Sigmoid colon (tissue), 7 donors: ENCODE data around the gene TNS1. TPM values are rescaled to one million over a fixed set of nuclear protein-coding genes. Genes with fewer than 3 reads are reported as not detected.

Experiments
- DNase-seq: peaks from one replicate; pipeline ENCODE4 v3.0.0-alpha.2; 2019
- H3K27ac ChIP-seq, 4 donors: fragments of 200-600 bp; sonication (generic); one replicate each; pipeline ENCODE4 v1.5.1; 2016 to 2019; ENCODE audit warnings: mild to moderate bottlenecking in 1 of 4
- H3K27me3 ChIP-seq, 3 donors: fragments of 200-600 bp; sonication (generic); one replicate each; pipeline ENCODE4 v1.5.1; 2019; ENCODE audit warnings: mild to moderate bottlenecking in 1 of 3
- H3K36me3 ChIP-seq, 4 donors: fragments of 200-600 bp; sonication (generic); one replicate each; pipeline ENCODE4 v1.5.1; 2016 to 2019
- H3K4me1 ChIP-seq, 4 donors: fragments of 200-600 bp; sonication (generic); one replicate each; pipeline ENCODE4 v1.5.1; 2017 to 2019
- H3K4me3 ChIP-seq, 4 donors: fragments of 200-600 bp; sonication (generic); one replicate each; pipeline ENCODE4 v1.5.1; 2017 to 2019; ENCODE audit warnings: mild to moderate bottlenecking in 2 of 4, moderate library complexity in 1 of 4
- H3K9me3 ChIP-seq, 4 donors: fragments of 200-600 bp in 3 of 4; sonication (generic) in 3 of 4; one replicate each; pipeline versions ENCODE4 v1.5.1 to v1.6.1; 2013 to 2019
- EP300 ChIP-seq, 4 donors: sonication (generic); formaldehyde crosslinking; IDR thresholded peaks; one replicate each; pipeline ENCODE4 v1.6.1; 2017; ENCODE audit warnings: antibody characterized with exemption in 4 of 4
- POLR2A ChIP-seq, 2 donors: fragments of 450-650 bp; IDR thresholded peaks; one replicate each; pipeline ENCODE4 v1.6.1; 2016; ENCODE audit warnings: antibody characterized with exemption in 2 of 2, mild to moderate bottlenecking in 2 of 2, moderate library complexity in 2 of 2
- POLR2AphosphoS5 ChIP-seq, 4 donors: sonication (generic); formaldehyde crosslinking; IDR thresholded peaks; one replicate each; pipeline ENCODE4 v1.6.1; 2017; ENCODE audit warnings: antibody characterized with exemption in 4 of 4
- WGBS, 2 donors: extraction: QIAGEN DNeasy Blood & Tissue Kit; methylation state at CpG; one replicate each; pipeline ENCODE4 v1.1.7; 2013; 5-methylcytosine and 5-hydroxymethylcytosine counted together
- intact Hi-C: fragments of 100-400 bp; cut with DNase I; formaldehyde crosslinking; loops from one replicate; pipeline ENCODE4 v1.15.1; 2023
- polyA plus RNA-seq, 3 donors: library from polyadenylated mRNA; stranded (reverse); fragments of 200-250 nt; gene quantifications; one replicate each; pipeline ENCODE4 v1.2.3, GENCODE V29; 2013
- total RNA-seq, 4 donors: library from RNA; depleted of rRNA; stranded (reverse); fragments of >200 nt; gene quantifications; one replicate each; pipeline ENCODE4 v1.1.0, GENCODE V29; 2016
- TF ChIP-seq, protein P1 (sequence below), 4 experiments: fragments of 450-650 bp in 3 of 4; fragments of 200-600 bp in 1 of 4; IDR thresholded peaks; one replicate each; pipeline ENCODE4 v1.5.1; 2016 to 2019; ENCODE audit warnings: antibody characterized with exemption in 4 of 4, mild to moderate bottlenecking in 3 of 4, moderate library complexity in 2 of 4
- donor health status: healthy with polysubstance abuse.
- donor health status: Bipolar disorder and iron deficiency.
- donor health status: healthy.

Gene TNS1
- total and polyA plus RNA-seq, 7 donors = 3.7 to 1,607 (median 444) TPM

DNA sequence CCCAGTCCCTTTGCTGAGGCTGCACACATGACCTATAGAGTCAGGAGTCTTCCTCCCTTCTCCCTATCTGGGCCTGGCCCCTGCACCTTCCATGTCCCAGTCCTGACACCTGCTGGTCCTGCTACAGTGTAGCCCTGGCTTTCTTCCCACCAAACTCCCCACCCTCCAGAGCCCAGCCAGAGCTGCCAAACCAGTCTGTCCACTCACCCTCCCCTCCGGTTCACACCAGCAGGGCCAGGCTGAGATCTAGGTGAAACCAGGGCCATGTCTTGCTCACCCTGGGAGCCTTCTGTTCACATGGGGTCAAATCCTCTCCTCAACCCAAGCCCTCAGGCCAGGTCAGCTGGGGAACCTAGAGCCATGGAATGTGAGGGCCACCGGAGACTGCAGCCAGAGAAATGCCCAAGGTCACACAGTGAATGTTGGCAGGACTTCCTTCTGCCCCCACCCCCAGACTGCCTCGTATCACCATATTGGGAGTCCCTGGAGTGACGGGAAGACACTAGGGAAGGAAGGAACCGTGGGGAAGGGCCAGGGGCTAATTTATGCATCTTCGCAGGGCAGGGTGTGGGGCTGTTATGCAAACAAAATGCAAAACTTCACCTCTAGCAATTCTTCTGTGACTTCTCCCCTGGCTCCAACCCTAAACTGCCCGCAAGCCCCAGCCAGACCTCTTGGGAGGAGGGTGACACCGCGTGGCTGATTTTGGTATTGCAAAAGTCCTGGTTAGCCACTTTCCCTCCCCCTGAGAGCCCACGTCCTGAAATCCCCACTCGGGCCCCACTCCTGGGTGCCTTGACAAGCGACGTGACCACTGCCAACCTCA is 14.6 kb downstream of the TNS1 start:
- H3K4me3 ChIP-seq = peak overlapping the region in 2 of 4 donors; percentile 11 to 17
- H3K9me3 ChIP-seq = no peaks in the 10 kb centered on the region
- H3K27me3 ChIP-seq = no peaks in the 10 kb centered on the region
- intact Hi-C loops = loop anchor here (2.0 kb wide), 2 partner anchors 43 to 101 kb away; no protein-coding TSS in a partner anchor
- WGBS, 2 donors = 8 to 25% methylated on average over 13 of the region's 13 CpGs
- no peak for TF ChIP-seq EP300 (IDR thresholded peaks at IDR 0.05)
- TF ChIP-seq POLR2AphosphoS5 (IDR thresholded peaks at IDR 0.05) = peak in 3 of 4 donors; percentile 35 to 70 (median 55)
- TF ChIP-seq, protein P1, sequence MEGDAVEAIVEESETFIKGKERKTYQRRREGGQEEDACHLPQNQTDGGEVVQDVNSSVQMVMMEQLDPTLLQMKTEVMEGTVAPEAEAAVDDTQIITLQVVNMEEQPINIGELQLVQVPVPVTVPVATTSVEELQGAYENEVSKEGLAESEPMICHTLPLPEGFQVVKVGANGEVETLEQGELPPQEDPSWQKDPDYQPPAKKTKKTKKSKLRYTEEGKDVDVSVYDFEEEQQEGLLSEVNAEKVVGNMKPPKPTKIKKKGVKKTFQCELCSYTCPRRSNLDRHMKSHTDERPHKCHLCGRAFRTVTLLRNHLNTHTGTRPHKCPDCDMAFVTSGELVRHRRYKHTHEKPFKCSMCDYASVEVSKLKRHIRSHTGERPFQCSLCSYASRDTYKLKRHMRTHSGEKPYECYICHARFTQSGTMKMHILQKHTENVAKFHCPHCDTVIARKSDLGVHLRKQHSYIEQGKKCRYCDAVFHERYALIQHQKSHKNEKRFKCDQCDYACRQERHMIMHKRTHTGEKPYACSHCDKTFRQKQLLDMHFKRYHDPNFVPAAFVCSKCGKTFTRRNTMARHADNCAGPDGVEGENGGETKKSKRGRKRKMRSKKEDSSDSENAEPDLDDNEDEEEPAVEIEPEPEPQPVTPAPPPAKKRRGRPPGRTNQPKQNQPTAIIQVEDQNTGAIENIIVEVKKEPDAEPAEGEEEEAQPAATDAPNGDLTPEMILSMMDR (IDR thresholded peaks at IDR 0.05) = peak; percentile 84 to 96 (median 92)
- TF ChIP-seq POLR2A (IDR thresholded peaks at IDR 0.05) = no peak
- no peaks in the 10 kb centered on the region for H3K36me3 ChIP-seq
- H3K4me1 ChIP-seq = peaks cover 0 to 25% (median 17%) of the 10 kb centered on the region in 4 donors
- H3K27ac ChIP-seq = peak overlapping the region; percentile 67 to 81 (median 73)
- peak; percentile 93 for DNase-seq

DNA sequence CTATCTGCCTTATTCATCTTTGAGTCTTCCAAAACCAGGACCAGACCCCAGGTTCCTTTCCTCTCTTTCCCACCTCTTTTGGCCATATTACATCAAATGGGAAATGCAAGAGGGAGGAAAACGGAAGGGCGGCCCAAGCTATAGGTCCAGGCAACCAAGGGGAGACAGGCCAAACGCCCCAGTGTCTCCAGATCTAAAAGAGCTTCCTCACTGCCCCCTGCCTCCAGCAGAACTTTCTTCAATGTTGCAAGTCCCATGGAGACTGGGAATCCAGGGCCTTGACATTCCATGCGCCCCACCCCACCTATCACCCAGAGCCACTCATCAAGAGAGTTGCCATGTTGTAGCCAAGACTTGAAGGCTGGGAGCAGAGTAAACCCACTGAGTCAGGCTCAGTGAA is 15.4 kb downstream of the TNS1 start:
- Histone ChIP-seq H3K4me3 (no peak overlapping the region), H3K27me3 (no peaks in the 10 kb centered on the region), H3K9me3 (no peaks in the 10 kb centered on the region), H3K4me1 (peaks cover 0 to 21% (median 17%) of the 10 kb centered on the region in 4 donors), H3K36me3 (no peaks in the 10 kb centered on the region), H3K27ac (peak overlapping the region; percentile 67 to 81 (median 73))
- 97 to 99% methylated on average over 4 of the region's 4 CpGs for WGBS, 2 donors
- DNase-seq = peak; percentile 55
- no peak for TF ChIP-seq POLR2AphosphoS5 (IDR thresholded peaks at IDR 0.05)
- intact Hi-C loops = no loop called here

DNA sequence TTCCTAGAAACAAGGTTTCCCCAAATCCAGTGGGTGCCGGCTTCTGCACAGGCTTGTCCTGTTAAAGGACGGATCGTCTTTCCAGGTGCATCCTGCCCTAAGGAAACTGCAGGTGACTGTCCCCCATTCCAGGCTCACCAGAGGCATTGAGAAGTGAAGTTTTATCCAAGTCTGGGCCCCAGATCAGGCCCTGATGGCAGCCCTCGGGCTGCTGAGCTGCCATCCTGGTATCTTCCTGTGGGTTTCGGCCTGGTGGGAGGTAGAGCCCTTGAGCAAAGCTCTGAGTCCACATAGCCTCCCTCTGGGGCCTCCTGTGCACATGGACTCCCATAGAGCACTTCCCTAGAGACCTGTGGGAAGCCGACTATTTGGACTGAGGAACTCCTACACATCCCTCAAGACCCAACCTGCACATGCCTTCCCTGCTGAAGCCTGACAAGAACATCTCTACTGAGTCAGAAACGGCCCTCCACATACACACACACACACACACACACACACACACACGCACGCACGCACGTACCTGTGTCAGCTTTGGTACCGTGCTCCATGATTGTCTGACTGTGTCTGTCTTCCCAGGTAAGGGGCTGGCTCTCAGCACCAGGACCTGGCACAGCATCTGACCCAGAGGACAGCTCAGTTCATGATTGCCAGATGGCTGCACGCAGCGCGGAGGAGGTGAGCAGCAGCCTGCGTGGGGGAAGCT is 16.4 kb downstream of the TNS1 start:
- TF ChIP-seq, protein P1 (IDR thresholded peaks at IDR 0.05) = no peak
- no peak for TF ChIP-seq EP300 (IDR thresholded peaks at IDR 0.05)
- no peak for TF ChIP-seq POLR2AphosphoS5 (IDR thresholded peaks at IDR 0.05)
- TF ChIP-seq POLR2A (IDR thresholded peaks at IDR 0.05) = no peak
- Histone ChIP-seq H3K27ac (peak overlapping the region in 2 of 4 donors; percentile 25 to 81), H3K4me3 (no peak overlapping the region), H3K9me3 (no peaks in the 10 kb centered on the region), H3K27me3 (no peaks in the 10 kb centered on the region), H3K36me3 (no peaks in the 10 kb centered on the region), H3K4me1 (peaks cover 0 to 23% (median 17%) of the 10 kb centered on the region in 4 donors)
- WGBS, 2 donors = 93% methylated on average over 16 of the region's 16 CpGs
- peak; percentile 53 for DNase-seq
- intact Hi-C loops = no loop called here

DNA sequence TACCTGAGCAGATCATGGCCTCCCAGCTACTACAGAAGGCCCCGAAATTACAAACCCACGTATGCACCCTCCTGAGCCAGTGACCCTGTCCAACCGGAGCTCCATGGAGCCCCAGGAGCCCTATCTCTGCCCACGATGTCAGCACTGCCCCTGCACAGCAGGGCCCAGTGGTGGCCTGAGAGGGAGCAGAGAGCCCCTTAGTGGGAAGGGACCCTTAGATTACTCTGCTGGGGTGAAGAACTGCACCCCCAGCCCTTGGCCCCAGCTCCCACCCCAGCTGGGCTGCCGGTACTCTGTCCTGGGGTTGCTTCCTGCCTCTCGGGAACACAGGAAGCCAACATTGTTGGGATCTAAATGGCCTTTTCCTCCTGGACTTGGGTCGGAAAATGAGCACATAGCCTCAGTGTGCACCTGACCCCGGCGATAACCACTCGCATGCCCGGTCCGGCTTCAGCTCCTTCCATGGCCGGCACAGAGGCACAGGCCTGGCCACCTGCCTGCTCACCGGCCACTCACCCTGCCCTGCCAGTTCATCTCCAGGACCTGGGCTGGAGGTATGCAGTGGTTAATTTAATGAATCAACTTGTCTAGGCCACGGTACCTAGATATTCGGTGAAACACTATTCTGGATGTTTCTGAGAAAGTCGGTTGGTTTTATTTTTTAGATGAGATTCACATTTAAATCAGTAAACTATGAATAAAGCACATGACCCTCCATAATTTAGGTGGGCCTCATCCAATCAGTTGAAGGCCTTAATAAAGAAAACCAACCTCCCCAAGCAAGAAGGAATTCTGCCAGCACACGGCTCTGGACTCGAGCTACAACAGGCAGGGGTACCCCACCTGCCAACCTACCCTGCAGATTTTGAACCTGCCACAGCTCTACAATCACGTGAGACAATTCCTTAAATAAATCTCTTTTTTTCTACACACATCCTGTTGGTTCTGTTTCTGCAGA is 19.2 kb downstream of the TNS1 start:
- H3K36me3 ChIP-seq = no peaks in the 10 kb centered on the region
- H3K27me3 ChIP-seq = no peaks in the 10 kb centered on the region
- peak overlapping the region in 3 of 4 donors; percentile 2 to 36 (median 20) for H3K27ac ChIP-seq
- intact Hi-C loops = loop anchor here (5.0 kb wide), 1 partner anchor 461 kb away; no protein-coding TSS in a partner anchor
- H3K9me3 ChIP-seq = no peaks in the 10 kb centered on the region
- H3K4me3 ChIP-seq = no peak overlapping the region
- TF ChIP-seq EP300 (IDR thresholded peaks at IDR 0.05) (no peak), POLR2AphosphoS5 (IDR thresholded peaks at IDR 0.05) (peak in 2 of 4 donors; percentile 7 to 13), POLR2A (IDR thresholded peaks at IDR 0.05) (no peak)
- TF ChIP-seq, protein P1 (IDR thresholded peaks at IDR 0.05) = no peak
- WGBS, 2 donors = 88 to 92% methylated on average over 20 of the region's 20 CpGs
- peaks cover 0 to 44% (median 37%) of the 10 kb centered on the region in 4 donors for H3K4me1 ChIP-seq
- DNase-seq = no peak
